Naive thymus-derived CD4-positive, alpha-beta T cell (primary cell): ENCODE results near the gene NCF4. TPM values are rescaled to one million over a fixed set of nuclear protein-coding genes. Genes with fewer than 3 reads are reported as not detected.

ENCODE experiments used
- ATAC-seq: fragments of 150-1000 bp; cut with Tn5 transposase; 2 replicates; pipeline ENCODE4 v1.10.0; 2021; ENCODE audit warnings: mild to moderate bottlenecking, moderate library complexity
- CTCF ChIA-PET: fragments of 350-600 bp; sonication (Branson Sonifier 250); formaldehyde crosslinking; loops from one replicate; lab custom pipeline; 2021; ENCODE audit warnings: antibody characterized with exemption; lab: Charles Lee
- POLR2A ChIA-PET: fragments of 350-600 bp; sonication (Branson Sonifier 250); formaldehyde crosslinking; loops from one replicate; lab custom pipeline; 2021; ENCODE audit warnings: antibody characterized with exemption, inconsistent platforms; lab: Charles Lee
- DNase-seq, 9 donors: peaks; one replicate each; pipeline versions ENCODE4 v3.0.0 to v3.0.0-alpha.2; 2020 to 2022; ENCODE audit warnings: mixed read lengths in 1 of 9
- H3K27ac ChIP-seq: one replicate; pipeline ENCODE4 v1.7.0; 2013; ENCODE audit warnings: mild to moderate bottlenecking, low read depth, low read length, moderate library complexity
- H3K27me3 ChIP-seq, 2 donors: one replicate each; pipeline ENCODE4 v1.7.0; 2013; ENCODE audit warnings: low read length in 2 of 2, mild to moderate bottlenecking in 2 of 2, moderate library complexity in 2 of 2; ENCODE audit not compliant: control insufficient read depth in 2 of 2, insufficient read depth in 2 of 2
- H3K36me3 ChIP-seq, 3 experiments: 1 replicate in 2 of 3; 2 replicates in 1 of 3; pipeline ENCODE4 v1.7.0; 2013; ENCODE audit warnings: low read length in 3 of 3, mild to moderate bottlenecking in 3 of 3, moderate library complexity in 1 of 3; ENCODE audit not compliant: insufficient read depth in 3 of 3, control insufficient read depth in 2 of 3
- H3K4me1 ChIP-seq, 2 donors: one replicate each; pipeline ENCODE4 v1.7.0; 2013; ENCODE audit warnings: low read length in 2 of 2, mild to moderate bottlenecking in 2 of 2, moderate library complexity in 1 of 2; ENCODE audit not compliant: control insufficient read depth in 2 of 2, insufficient read depth in 2 of 2
- H3K4me3 ChIP-seq: 2 replicates; pipeline ENCODE4 v1.7.0; 2013; ENCODE audit warnings: mild to moderate bottlenecking, low read length
- H3K9me3 ChIP-seq, 3 experiments: 1 replicate in 2 of 3; 2 replicates in 1 of 3; pipeline ENCODE4 v1.7.0; 2013; ENCODE audit warnings: low read length in 3 of 3; ENCODE audit not compliant: control insufficient read depth in 2 of 3
- H3K27ac Mint-ChIP-seq, 9 donors: one replicate each; pipeline ENCODE4 v1.8.0; 2020 to 2022; ENCODE audit warnings: mixed read lengths in 9 of 9, mild to moderate bottlenecking in 8 of 9, moderate library complexity in 5 of 9, inconsistent platforms in 2 of 9
- H3K27me3 Mint-ChIP-seq, 5 donors: one replicate each; pipeline ENCODE4 v1.8.0; 2021 to 2022; ENCODE audit warnings: mixed read lengths in 5 of 5, mild to moderate bottlenecking in 1 of 5
- H3K36me3 Mint-ChIP-seq, 5 donors: one replicate each; pipeline ENCODE4 v1.8.0; 2020 to 2022; ENCODE audit warnings: mixed read lengths in 5 of 5, mild to moderate bottlenecking in 3 of 5, inconsistent platforms in 1 of 5
- H3K4me1 Mint-ChIP-seq, 7 donors: one replicate each; pipeline ENCODE4 v1.8.0; 2020 to 2022; ENCODE audit warnings: mixed read lengths in 7 of 7, mild to moderate bottlenecking in 3 of 7, inconsistent platforms in 1 of 7
- H3K4me3 Mint-ChIP-seq, 10 donors: one replicate each; pipeline ENCODE4 v1.8.0; 2020 to 2022; ENCODE audit warnings: mild to moderate bottlenecking in 10 of 10, mixed read lengths in 10 of 10, moderate library complexity in 6 of 10, inconsistent platforms in 2 of 10
- H3K9me3 Mint-ChIP-seq, 11 donors: one replicate each; pipeline ENCODE4 v1.8.0; 2020 to 2022; ENCODE audit warnings: mixed read lengths in 11 of 11, mild to moderate bottlenecking in 4 of 11, inconsistent platforms in 1 of 11, moderate library complexity in 1 of 11
- intact Hi-C, 2 donors: fragments of 100-400 bp; cut with micrococcal nuclease; formaldehyde crosslinking; loops; one replicate each; pipeline ENCODE4 v1.15.1; 2023
- polyA plus RNA-seq, 2 donors: library from polyadenylated mRNA; unstranded; fragments of 300-500 nt; fragmentation: Illumina TruSeq; gene quantifications; one replicate each; pipeline ENCODE4 v1.2.3, GENCODE V29; 2021
- total RNA-seq, 6 experiments: library from RNA in 5 of 6; stranded (reverse) in 5 of 6; gene quantifications; 1 replicate in 5 of 6; 2 replicates in 1 of 6; pipeline ENCODE4 v1.2.3 and lab custom pipeline; 2021 to 2026

NCF4 gene
- total and polyA plus RNA-seq, 7 experiments from 2014 or later = 0.24 to 57.1 (median 3.8) TPM

DNA sequence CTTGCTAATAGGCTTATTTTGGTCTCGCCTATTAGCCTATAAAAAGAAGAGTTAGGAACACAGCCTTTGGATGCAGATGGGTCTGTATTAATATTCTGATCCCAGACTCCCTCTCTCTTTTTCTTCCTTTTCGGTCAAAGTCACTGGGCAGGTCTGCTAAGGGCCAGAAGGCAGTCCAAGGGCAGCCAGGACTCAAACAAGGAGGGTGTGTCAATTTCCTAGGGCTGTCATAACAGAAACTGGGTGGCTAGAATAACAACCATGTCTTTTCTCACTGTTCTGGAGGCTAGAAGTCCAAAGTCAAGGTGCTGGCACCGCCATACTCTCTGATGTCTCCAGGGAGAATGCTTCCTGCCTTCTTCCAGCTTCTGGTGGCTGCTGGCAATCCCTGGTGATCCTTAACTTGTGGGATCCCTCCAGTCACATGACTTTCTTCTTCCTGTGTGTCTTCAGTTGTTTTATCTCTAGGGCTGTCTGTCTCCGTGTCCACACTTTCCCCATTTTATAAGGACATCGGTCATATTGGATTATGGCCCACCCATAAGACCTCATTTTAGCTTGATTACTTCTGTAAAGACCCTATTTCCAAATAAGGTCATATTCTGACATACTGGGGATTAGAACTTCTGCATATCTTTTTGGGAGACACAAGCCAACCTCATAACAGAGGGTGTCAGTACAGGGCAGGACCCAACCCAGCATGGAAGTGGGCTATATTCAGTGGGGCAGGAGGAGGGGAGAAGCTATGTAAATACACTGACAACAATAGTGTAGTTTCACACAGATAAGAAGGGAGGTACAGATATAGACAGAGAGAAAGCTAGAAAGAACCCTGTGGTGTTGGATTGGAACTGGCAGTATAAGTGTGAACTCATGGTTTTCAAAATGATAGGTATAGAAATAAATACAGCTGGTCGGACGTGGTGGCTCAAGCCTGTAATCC, 46.7 kb downstream of the NCF4 start:
- no peak for ATAC-seq
- H3K9me3 ChIP-seq = no peaks in the 10 kb centered on the region
- CTCF ChIA-PET = no interaction called here
- intact Hi-C loops = no loop called here
- no peak overlapping the region for H3K4me3 ChIP-seq
- no peaks in the 10 kb centered on the region for H3K36me3 ChIP-seq
- Mint-ChIP-seq H3K9me3 (peaks cover 0 to 5% (median 0%) of the 10 kb centered on the region in 11 donors), H3K36me3 (peaks cover 0 to 3% (median 0%) of the 10 kb centered on the region in 5 donors), H3K27ac (no peak overlapping the region), H3K4me1 (peaks cover 0 to 7% (median 0%) of the 10 kb centered on the region in 7 donors), H3K4me3 (no peak overlapping the region), H3K27me3 (peaks cover 36 to 45% (median 39%) of the 10 kb centered on the region in 5 donors)
- POLR2A ChIA-PET = no interaction called here
- H3K4me1 ChIP-seq = no peaks in the 10 kb centered on the region
- H3K27me3 ChIP-seq = no peaks in the 10 kb centered on the region
- DNase-seq = no peak
- H3K27ac ChIP-seq = no peak overlapping the region

DNA sequence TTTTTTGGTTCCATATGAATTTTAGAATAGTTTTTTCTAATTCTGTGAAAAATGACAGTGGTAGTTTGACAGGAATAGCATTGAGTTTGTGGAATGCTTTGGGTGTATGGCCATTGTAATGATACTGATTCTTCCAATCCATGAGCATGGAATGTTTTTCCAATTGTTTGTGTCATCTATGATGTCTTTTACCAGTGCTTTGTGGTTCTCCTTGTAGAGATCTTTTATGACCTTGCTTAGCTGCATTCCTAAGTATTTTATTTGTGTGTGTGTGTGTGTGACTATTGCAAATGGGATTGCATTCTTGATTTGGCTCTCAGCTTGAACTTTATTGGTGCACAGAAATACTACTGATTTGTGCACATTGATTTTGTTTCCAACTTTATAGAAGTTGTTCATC, 49.7 kb downstream of the NCF4 start:
- H3K9me3 ChIP-seq = no peaks in the 10 kb centered on the region
- no peak overlapping the region for H3K4me3 Mint-ChIP-seq
- CTCF ChIA-PET = no interaction called here
- H3K27ac ChIP-seq = no peak overlapping the region
- intact Hi-C loops = no loop called here
- DNase-seq = no peak
- H3K9me3 Mint-ChIP-seq = no peaks in the 10 kb centered on the region
- peaks cover 17 to 39% (median 31%) of the 10 kb centered on the region in 5 donors for H3K27me3 Mint-ChIP-seq
- no peak overlapping the region for H3K4me3 ChIP-seq
- H3K4me1 ChIP-seq = no peaks in the 10 kb centered on the region
- peaks cover 0 to 11% (median 0%) of the 10 kb centered on the region in 7 donors for H3K4me1 Mint-ChIP-seq
- no peaks in the 10 kb centered on the region for H3K36me3 Mint-ChIP-seq
- no peak overlapping the region for H3K27ac Mint-ChIP-seq
- POLR2A ChIA-PET = no interaction called here
- ATAC-seq = no peak
- H3K27me3 ChIP-seq = no peaks in the 10 kb centered on the region
- no peaks in the 10 kb centered on the region for H3K36me3 ChIP-seq

DNA sequence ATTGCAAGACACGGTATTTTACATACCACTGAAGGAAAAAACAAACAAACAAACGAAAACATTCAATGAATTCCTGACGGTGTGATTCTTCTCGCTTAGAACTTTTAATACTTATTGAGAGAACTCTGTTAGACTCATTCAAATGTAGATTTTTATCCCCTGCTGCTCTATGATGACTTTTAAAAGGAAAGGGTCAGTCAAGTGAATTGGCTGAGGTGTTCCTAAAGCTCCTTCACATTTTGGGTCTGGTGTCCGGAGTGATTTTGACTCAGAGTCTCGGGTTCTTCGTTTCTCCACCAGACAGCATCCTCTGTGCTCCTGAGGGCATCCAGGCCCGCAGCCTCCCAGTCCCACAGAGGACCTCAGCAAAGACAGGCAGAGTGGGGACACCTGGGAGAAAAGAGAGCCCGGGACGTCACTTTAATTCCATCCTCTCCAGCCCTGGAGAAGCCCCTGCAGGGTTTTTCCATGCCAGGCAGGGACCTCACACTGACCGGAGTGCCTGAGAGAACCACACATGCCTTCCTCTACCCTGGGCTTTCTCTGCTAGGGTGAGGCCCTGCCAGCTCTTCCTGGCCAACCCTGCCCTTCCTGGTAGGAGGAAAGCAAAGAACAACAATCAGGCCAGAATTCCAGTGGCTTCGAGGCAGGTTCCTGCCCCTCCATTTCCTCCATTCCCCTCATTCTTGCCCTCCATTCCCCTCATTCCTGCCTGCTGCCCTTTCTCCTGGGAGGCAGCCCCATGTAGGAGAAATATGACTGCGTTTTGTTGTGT, 51.3 kb downstream of the NCF4 start:
- H3K27me3 Mint-ChIP-seq = peaks cover 7 to 47% (median 30%) of the 10 kb centered on the region in 5 donors
- CTCF ChIA-PET = no interaction called here
- no peak overlapping the region for H3K27ac Mint-ChIP-seq

DNA sequence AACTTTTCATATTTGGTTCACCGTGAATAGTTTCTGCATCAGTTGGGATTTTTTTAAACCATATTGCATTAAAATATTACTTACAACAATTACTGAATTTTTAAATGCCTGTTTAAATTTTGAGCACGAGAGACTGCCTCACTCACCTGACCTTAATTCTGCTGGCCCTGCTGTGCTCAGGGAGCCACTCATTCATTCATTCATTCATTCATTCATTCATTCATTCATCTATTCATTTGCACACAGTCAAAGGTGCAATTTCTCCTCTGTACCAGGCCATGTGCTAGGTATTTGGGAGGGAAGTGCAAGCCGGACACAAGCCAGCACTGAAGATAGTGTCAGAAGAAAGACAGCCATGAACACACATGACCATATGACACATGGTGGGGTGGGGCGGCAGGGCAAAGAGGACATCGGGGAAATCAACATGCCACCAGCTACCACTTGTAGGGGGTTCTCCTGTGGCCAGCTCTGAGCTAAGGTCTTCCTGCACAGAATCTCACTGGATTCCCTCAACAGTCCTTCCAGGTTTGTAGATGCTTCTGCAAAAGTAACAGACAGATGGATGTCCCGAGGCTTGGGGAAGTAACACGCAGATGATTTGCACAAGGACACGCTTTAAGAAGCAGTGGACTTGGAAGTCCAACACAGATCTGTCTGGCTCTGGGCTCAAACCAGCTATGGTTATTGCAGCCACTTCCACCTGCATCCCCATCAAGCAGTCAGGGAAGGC, 52.1 kb downstream of the NCF4 start:
- no peak overlapping the region for H3K27ac ChIP-seq
- peaks cover 0 to 11% (median 0%) of the 10 kb centered on the region in 7 donors for H3K4me1 Mint-ChIP-seq
- no peaks in the 10 kb centered on the region for H3K36me3 Mint-ChIP-seq
- CTCF ChIA-PET = no interaction called here
- H3K9me3 ChIP-seq = no peaks in the 10 kb centered on the region
- H3K4me1 ChIP-seq = no peaks in the 10 kb centered on the region
- DNase-seq (no peak), ATAC-seq (peak; percentile 37)
- peak overlapping the region in 1 of 9 donors; percentile 70 for H3K27ac Mint-ChIP-seq
- no peak overlapping the region for H3K4me3 ChIP-seq
- peaks cover 7 to 48% (median 22%) of the 10 kb centered on the region in 5 donors for H3K27me3 Mint-ChIP-seq
- H3K9me3 Mint-ChIP-seq = no peaks in the 10 kb centered on the region
- POLR2A ChIA-PET = no interaction called here
- H3K4me3 Mint-ChIP-seq = peak overlapping the region in 1 of 10 donors; percentile 81
- no peaks in the 10 kb centered on the region for H3K27me3 ChIP-seq
- no peaks in the 10 kb centered on the region for H3K36me3 ChIP-seq
- intact Hi-C loops = no loop called here

More for the DNA sequence above, 51.3 kb downstream of the NCF4 start:
- H3K4me3 ChIP-seq = no peak overlapping the region
- H3K27ac ChIP-seq = no peak overlapping the region
- Mint-ChIP-seq H3K36me3 (no peaks in the 10 kb centered on the region), H3K4me3 (no peak overlapping the region), H3K4me1 (peaks cover 0 to 11% (median 0%) of the 10 kb centered on the region in 7 donors), H3K9me3 (no peaks in the 10 kb centered on the region)
- DNase-seq (no peak), ATAC-seq (no peak)
- intact Hi-C loops = no loop called here
- H3K4me1 ChIP-seq = no peaks in the 10 kb centered on the region
- no peaks in the 10 kb centered on the region for H3K9me3 ChIP-seq
- no peaks in the 10 kb centered on the region for H3K36me3 ChIP-seq
- POLR2A ChIA-PET = no interaction called here
- H3K27me3 ChIP-seq = no peaks in the 10 kb centered on the region

DNA sequence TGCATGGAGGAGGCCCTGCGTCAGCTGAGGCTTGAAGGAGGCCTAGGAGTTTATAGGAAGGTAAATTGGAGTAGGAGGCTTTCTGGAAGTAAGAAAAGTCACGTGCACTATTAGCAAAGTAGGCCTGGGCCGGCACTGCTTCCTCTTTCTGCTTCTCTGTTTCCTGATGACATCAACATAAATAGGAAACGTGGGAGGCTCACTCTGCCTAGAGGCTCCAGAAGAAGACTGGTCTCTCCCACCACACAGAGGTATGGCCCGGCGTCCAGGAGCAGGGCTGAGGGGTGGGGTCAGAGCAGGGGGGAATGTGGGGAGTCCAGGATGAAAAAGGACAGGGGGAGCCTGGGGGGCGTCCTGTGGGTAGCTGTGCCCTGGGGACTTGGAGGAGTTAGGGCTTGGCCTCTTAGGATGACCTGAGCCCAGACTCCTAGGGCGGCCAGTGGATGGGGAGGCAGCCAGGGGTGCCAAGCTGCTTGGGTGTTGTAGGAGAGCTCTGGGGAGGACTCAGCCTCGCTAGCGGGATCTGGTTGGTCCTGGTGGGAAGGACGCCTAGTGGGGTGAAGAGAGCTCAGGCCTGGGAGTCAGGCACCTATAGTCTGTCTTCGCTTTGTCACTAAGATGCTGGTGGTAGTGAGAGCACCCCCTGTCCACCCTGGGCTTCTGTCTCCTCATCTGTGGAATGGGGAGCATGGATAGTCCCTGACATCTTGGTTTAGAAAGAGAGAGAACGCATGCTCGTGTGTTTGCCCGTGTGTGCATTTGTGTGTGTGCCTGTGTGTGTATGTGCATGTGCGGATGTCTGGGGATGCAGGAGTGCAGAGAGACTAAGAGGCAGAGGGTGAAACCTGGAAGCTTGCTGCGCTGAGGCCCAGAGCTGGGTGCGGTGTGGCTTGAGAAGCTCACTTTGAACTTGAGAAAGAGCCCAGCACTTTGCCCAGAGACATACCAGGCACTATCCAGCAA, 52.9 kb downstream of the NCF4 start, which contains the start of gene CSF2RB:
TSS of gene CSF2RB (plus strand) at position 202 of the 963 bp plus-strand sequence. CDS start 8,580 bp downstream, outside the sequence.
- peaks cover 7 to 50% (median 20%) of the 10 kb centered on the region in 5 donors for H3K27me3 Mint-ChIP-seq
- H3K4me1 Mint-ChIP-seq = peaks cover 0 to 11% (median 0%) of the 10 kb centered on the region in 7 donors
- H3K27ac Mint-ChIP-seq = peak within 1 kb of the TSS in 1 of 9 donors; percentile 70
- ChIA-PET CTCF (no interaction called here), POLR2A (no interaction called here)
- no peak within 1 kb of the TSS for H3K27ac ChIP-seq
- intact Hi-C loops = no loop called here
- no peaks in the 10 kb centered on the region for H3K9me3 ChIP-seq
- peak within 1 kb of the TSS in 2 of 10 donors; percentile 42 to 81 for H3K4me3 Mint-ChIP-seq
- H3K27me3 ChIP-seq = no peaks in the 10 kb centered on the region
- ATAC-seq (peak; percentile 86), DNase-seq (no peak)
- no peaks in the 10 kb centered on the region for H3K4me1 ChIP-seq
- no peaks in the 10 kb centered on the region for H3K36me3 Mint-ChIP-seq
- no peaks in the 10 kb centered on the region for H3K36me3 ChIP-seq
- H3K4me3 ChIP-seq = no peak within 1 kb of the TSS
- no peaks in the 10 kb centered on the region for H3K9me3 Mint-ChIP-seq
